Measurements from ENCODE around the gene KPNA1.
A peak's percentile ranks its signal among the peaks of the same experiment; 100 is the strongest.

The KPNA1 gene

DNA sequence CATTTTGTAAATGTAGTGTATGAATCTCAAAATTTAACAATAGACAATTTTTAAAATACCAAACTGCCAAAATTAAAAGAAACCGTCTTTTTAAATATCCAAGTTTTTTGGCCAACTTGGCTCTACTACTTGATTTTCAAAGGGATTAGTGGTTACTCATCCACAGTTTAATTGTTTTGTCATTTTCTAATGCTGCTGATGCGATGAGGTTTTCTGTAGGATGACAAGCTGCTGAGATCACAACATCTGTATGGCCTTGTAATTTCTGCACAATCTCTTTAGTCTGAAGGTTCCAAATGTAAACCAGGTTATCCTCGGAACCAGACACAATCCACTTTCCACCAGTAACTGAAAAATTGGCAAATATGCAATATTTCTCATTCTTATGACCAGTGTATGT is 100.3 kb downstream of the KPNA1 start:
- DNase-seq = no peak

DNA sequence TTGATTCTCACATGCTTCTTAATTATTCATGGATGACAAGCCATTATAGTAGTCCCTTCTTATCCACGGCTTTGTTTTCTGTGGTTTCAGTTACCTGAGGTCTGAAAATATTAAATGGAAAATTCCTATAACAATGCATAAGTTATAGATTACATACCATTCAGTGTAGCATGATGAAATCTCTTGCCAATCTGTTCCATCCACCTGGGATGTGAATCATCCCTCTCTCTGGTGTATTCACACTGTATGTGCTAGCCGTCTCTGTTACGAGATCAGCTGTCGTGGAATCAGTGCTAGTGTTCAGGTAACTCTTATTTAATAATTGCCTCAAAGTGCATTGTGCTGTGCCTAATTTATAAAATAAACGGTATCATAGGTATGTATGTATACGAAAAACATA is 104.1 kb downstream of the KPNA1 start:
- DNase-seq = no peak

- DNase-seq = no peak
Measured at GRCh38 chr3:122410111-122410510, 104.6 kb downstream of the KPNA1 start.

GRCh38 chr3:122409446-122409845 is 105.3 kb downstream of the KPNA1 start:
- no peak for DNase-seq

DNA sequence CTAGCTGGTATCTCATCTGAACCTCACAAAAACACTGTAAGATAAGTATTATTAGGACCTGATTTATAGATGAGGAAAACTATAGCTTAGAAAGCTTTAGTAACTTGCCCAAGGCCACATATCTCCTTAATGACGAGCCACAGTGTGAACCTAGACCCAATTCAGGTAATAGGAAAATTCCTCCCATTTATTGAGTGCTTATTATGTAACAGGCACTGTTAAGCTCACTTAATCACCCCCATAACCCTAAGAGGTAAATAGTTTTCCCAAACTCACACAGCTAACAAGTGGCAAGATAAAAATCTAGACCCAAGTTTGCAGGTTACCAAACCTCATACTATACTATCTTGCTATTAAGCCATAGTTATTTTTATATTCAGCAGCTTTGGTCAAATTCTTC is 106.8 kb downstream of the KPNA1 start:
- no peak for DNase-seq

DNA sequence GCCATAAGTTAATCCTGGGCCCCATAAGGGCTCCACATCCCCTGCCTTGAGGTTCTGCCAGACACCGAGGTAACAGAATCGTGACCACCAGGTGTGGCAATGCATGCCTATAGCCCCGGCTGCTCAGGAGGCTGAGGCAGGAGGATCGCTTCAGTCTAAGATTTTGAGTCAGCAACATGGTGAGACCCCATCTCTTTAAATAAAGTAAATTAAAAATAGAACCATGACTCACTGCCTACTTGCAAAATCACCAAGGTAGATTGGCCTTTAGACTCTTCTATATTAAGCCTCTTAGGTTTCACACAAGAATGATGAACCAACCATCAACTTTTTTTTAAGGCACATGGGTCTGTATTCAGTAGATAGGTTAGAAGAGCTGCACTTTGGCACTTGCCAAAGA is 108.5 kb downstream of the KPNA1 start:
- no peak for DNase-seq

GRCh38 chr3:122405015-122405414 is 109.7 kb downstream of the KPNA1 start:
- no peak for DNase-seq

DNA sequence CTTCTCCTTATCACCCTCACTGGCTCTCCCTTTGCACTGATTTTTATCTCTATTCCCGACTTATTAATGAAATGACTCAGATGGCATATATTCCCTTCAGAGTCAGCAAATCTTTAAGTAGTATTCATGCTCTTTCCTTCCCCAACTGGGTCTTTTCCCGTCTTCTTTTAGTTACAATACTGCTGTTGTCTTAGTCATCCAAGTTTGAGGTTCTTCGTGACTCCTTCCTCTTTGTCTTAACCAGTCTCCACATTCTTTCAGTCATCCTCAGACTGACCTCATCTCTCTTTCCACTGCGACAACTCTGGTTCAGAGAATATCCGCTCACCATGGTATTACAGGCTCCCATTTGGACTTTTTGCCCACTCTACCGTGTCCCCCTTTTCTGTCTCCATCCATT is 111.2 kb downstream of the KPNA1 start:
- DNase-seq = no peak

GRCh38 chr3:122398920-122399319 is 115.8 kb downstream of the KPNA1 start:
- DNase-seq = no peak

- DNase-seq = no peak
Measured at GRCh38 chr3:122397201-122397600, 117.5 kb downstream of the KPNA1 start.

DNA sequence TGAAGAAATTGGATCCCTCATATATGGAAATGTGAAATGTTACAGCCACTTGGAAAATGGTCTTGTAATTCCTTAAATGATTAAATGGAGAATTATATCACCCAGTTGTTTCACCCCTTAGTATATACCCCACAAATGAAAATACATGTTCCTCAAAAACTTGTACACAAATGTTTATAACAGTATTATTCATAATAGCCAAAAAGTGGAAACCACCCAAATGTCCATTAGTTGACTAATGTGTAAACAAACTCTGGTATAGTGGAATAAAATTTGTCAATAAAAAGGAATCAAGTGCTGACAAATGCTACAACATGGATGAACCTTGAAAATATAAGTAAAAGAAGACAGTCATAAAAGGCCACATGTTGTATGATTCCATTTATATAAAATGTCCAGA is 118.2 kb downstream of the KPNA1 start:
- no peak for DNase-seq

DNA sequence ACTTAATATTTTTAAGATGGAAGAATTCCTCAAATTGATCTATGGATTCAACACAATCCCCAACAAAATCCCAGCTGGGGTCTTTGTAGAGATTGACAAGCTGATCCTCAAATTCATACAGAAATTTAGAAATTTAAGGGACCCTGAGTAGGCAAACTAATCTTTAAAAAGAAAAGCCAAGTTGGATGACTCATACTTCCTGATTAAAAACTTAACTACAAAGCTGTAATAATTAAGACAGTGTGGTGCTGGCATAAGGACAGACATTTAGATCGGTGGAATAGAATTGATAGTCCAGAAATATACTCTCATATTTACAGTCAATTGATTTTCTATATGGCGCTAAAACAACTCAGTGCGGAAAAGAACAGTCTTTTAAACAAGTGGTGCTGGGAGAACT is 119.2 kb downstream of the KPNA1 start:
- no peak for DNase-seq

DNA sequence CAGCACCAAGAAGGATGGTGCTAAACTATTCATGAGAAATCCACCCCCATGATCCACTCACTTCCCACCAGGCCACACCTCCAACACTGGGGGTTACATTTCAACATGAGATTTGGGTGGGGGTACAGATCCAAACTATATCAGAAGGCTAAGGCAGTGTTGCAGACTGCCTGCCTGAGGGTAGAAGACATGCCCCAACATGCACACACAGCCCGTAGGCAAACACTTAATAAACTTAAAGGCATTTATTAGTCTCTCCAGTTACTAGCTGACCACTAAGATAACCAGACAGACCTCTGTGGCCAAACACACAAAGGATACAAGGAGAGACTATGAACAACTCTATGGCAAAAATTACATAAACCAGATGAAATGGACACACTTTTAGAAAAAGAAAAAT is 120.6 kb downstream of the KPNA1 start:
- no peak for DNase-seq

- no peak for DNase-seq
Measured at GRCh38 chr3:122392868-122393844, 121.6 kb downstream of the KPNA1 start.

- no peak for DNase-seq
Measured at GRCh38 chr3:122391681-122392446, 122.9 kb downstream of the KPNA1 start.

GRCh38 chr3:122390665-122391064 is 124.1 kb downstream of the KPNA1 start:
- DNase-seq = no peak

GRCh38 chr3:122389892-122390291 is 124.8 kb downstream of the KPNA1 start:
- no peak for DNase-seq

DNA sequence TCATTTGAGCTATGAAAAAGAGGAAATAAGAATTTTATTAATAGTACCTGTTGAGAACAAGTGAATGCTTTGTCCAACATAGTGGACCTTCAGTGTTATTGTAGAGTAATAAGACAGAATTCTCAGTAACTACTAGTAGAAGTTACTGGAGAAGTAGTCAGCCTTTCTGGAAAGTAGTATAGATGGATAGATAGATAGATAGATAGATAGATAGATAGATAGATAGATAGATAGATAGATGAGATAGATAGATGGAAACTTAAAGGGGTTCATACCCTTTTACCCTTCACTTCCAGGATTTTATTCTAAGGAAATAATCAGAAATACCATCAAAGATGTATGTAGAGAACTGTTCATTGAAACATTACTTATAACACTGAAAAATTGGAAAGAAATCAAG is 125.5 kb downstream of the KPNA1 start:
- no peak for DNase-seq

DNA sequence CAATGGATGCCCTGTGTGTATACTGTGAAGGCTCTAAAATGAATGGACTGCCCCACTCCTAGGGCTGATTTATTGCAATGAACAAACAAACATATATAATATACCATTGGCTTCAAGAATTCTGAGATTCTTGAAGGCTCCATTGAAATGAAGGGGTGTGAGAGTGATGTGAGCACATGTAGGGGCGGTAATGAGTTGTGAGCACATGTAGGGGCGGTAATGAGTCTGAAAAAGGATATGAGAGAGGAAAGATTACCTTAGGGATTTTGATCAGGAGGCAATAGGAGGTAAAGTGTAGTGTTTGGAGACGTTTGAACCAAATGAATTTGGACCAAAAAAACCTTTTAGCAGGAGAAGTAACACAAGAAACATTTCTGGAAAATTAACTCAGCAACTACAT is 127.0 kb downstream of the KPNA1 start:
- no peak for DNase-seq

DNA sequence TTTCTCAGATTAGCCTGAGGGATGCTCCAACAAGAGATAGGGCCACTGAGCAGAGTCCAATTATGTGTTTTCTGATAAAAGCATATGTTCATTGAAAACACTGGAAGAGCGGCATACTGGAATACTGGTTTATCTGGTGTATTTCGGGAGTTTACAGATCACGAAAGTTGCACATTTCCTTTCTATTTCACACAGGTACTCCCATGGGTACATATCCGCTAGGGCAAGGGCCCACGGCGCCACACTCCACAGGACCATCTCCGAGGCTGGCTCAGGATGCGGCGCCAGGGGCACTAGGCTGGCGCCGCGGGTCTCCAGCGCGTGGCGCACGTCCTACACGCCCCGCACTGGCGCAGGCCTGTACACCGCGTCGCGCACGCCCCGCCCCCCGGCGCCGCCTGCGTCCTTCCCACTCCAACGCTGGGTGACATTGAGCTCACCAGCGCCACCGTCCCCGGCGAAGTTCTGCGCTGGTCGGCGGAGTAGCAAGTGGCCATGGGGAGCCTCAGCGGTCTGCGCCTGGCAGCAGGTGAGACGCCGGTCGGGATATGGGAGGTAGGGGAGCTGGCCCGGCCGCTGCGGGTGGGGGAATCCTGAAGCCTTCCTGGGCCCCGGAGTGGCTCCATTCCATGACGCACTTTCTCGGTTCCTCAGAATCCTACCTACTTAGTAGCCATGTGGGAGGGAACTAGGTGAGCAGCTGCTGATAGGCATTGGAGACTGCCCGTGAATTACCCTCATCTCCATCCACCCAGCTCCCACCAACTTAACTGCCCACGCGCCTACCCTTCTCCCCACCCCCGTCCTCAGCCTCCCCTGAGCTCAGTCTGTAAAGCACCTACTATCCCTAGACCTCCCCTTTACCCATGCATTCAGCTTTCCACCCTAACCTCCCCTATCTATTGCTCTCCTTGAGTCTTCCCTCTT is 130.7 kb downstream of the KPNA1 start, which contains the start of gene FAM162A:
Gene FAM162A (plus strand): TSS at position 412 of the 927 bp plus-strand sequence. CDS start 84 bp downstream, at position 496.
- DNase-seq = peak; percentile 81 to 93 (median 86)

- DNase-seq = peak; percentile 50 to 75 (median 66)
Measured at GRCh38 chr3:122382888-122383666, 131.7 kb downstream of the KPNA1 start, which contains the start of gene MIX23. MIX23 (minus strand) TSS chr3:122383231; CDS start chr3:122383224, 7 bp downstream.

GRCh38 chr3:122377975-122378374 is 136.8 kb downstream of the KPNA1 start:
- DNase-seq = no peak
